Measurements from ENCODE around the gene ERF. TPM values are rescaled to one million over a fixed set of nuclear protein-coding genes. Genes with fewer than 3 reads are reported as not detected.

The ERF gene
- total and polyA plus RNA-seq, 2 of the 8 experiments (the other 6 are each of a cell fraction or from before 2014, with no cell fraction given) = 43.7 to 62.7 TPM

DNA sequence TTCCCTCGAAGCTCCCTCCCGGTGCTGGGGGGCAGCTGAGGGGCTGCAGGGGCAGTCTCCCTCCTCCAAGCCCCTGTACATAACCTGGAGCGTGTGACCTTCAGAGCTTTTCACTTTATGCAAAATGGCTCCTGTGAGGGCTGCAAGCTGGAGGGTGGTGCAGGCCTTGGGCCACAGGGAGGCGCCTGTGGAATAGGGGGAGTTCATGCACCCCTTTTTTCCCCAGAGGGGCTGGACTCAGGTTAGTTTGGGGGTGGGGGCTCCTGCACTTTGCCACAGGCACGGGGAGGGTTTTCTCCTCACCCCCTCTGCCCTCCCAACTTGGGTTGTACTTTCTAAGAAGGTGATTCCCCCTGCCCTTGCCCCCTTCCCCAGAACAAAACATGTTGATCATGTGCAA is 40.4 kb upstream of the ERF start:
- Histone ChIP-seq H2BK5ac (ENCODE audit: low read depth, low read length) (0 out of 2 replicates have a peak overlapping the region, but pooled peaks have one; percentile 6), H3K36me3 (ENCODE audit: control insufficient read depth in 2 of 4, insufficient read depth in 4 of 4, low read length in 3 of 4) (peaks cover 0 to 44% (median 27%) of the 10 kb centered on the region in 4 experiments; a peak in 6 of 8 replicates), H4K8ac (ENCODE audit: extremely low read depth, insufficient read depth, low read length) (peak overlapping the region; percentile 48; the same call in 1 of the 2 replicates), H2AFZ (ENCODE audit: low read length) (no peak overlapping the region), H2AK5ac (ENCODE audit: low read depth, low read length) (no peak overlapping the region), H3K56ac (replicated peaks; ENCODE audit: insufficient read length, low read depth, low read length) (no peak overlapping the region), H4K5ac (ENCODE audit: insufficient read length, low read depth, low read length) (no peak overlapping the region), H2BK20ac (ENCODE audit: low read length) (no peak overlapping the region), H3K23me2 (ENCODE audit: low read depth, low read length) (no peaks in the 10 kb centered on the region), H3K79me2 (ENCODE audit: control insufficient read depth in 1 of 2, insufficient read depth in 2 of 2, low read length in 2 of 2) (no peaks in the 10 kb centered on the region), H3K14ac (ENCODE audit: insufficient read length) (no peak overlapping the region), H3K4me3 (ENCODE audit: extremely low read depth in 1 of 4, insufficient read depth in 2 of 4, low read depth in 3 of 4, low read length in 4 of 4) (no peak overlapping the region), H2BK12ac (ENCODE audit: low read depth, low read length) (no peak overlapping the region; the same call in 1 of the 2 replicates), H3K9ac (replicated peaks in 1 of 4; ENCODE audit: extremely low read depth in 1 of 4, low read depth in 3 of 4, low read length in 3 of 4) (no peak overlapping the region), H3K4ac (replicated peaks; ENCODE audit: insufficient read length, low read depth, low read length) (no peak overlapping the region), H4K20me1 (replicated peaks in 1 of 2; ENCODE audit: control insufficient read depth in 1 of 2, insufficient read depth in 2 of 2, low read length in 2 of 2) (peaks cover 0 to 9% of the 10 kb centered on the region in 2 experiments), H3K27ac (ENCODE audit: low read depth, low read length) (no peak overlapping the region), H3K23ac (ENCODE audit: insufficient read length) (no peak overlapping the region), H3K27me3 (replicated peaks in 1 of 4; ENCODE audit: control insufficient read depth in 3 of 4, extremely low read depth in 1 of 4, insufficient read depth in 3 of 4, low read length in 3 of 4) (no peaks in the 10 kb centered on the region), H3K79me1 (ENCODE audit: low read depth, low read length) (0 out of 2 replicates have a peak, but pooled peaks cover 2% of the 10 kb centered on the region), H3K4me1 (replicated peaks in 1 of 4; ENCODE audit: control insufficient read depth in 3 of 4, insufficient read depth in 4 of 4, low read length in 3 of 4) (peaks cover 0 to 2% (median under 1%) of the 10 kb centered on the region in 4 experiments; a peak in 4 of 7 replicates), H3K4me2 (ENCODE audit: insufficient read depth in 1 of 2, low read depth in 2 of 2, low read length in 2 of 2) (no peak overlapping the region), H3K9me3 (ENCODE audit: insufficient read depth in 2 of 2, low read depth in 1 of 2, low read length in 1 of 2) (no peaks in the 10 kb centered on the region), H3K18ac (ENCODE audit: extremely low read depth, low read length) (no peak overlapping the region), H2BK15ac (ENCODE audit: low read length) (no peak overlapping the region; the same call in 1 of the 2 replicates), H2BK120ac (replicated peaks; ENCODE audit: low read depth, low read length) (no peak overlapping the region), H4K91ac (replicated peaks; ENCODE audit: insufficient read length, low read length) (no peak overlapping the region)
- WGBS, 2 experiments (ENCODE audit: extremely low coverage in 1 of 2, insufficient coverage in 1 of 2, insufficient read length in 1 of 2, insufficient replicate concordance in 2 of 2, low coverage in 1 of 2, low lambda C conversion rate in 2 of 2, missing lambda C conversion rate in 1 of 2) = 85% methylated on average over 5 of the region's 5 CpGs; no CpG with 5 or more reads in 1 of the 2 experiments
- TF ChIP-seq, protein P1, sequence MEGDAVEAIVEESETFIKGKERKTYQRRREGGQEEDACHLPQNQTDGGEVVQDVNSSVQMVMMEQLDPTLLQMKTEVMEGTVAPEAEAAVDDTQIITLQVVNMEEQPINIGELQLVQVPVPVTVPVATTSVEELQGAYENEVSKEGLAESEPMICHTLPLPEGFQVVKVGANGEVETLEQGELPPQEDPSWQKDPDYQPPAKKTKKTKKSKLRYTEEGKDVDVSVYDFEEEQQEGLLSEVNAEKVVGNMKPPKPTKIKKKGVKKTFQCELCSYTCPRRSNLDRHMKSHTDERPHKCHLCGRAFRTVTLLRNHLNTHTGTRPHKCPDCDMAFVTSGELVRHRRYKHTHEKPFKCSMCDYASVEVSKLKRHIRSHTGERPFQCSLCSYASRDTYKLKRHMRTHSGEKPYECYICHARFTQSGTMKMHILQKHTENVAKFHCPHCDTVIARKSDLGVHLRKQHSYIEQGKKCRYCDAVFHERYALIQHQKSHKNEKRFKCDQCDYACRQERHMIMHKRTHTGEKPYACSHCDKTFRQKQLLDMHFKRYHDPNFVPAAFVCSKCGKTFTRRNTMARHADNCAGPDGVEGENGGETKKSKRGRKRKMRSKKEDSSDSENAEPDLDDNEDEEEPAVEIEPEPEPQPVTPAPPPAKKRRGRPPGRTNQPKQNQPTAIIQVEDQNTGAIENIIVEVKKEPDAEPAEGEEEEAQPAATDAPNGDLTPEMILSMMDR (IDR thresholded peaks at IDR 0.05; ENCODE audit: control extremely low read depth in 1 of 3, insufficient read depth in 1 of 3, low read depth in 1 of 3, low read length in 3 of 3) = peak; percentile 26 to 34 (median 30)
- TF ChIP-seq RNF2 (IDR thresholded peaks at IDR 0.05; ENCODE audit: borderline replicate concordance, low read depth, low read length, missing control alignments, poor library complexity, severe bottlenecking) (no peak), YY1 (IDR thresholded peaks at IDR 0.05; ENCODE audit: low read depth, low read length) (0 out of 2 replicates have a peak, but pooled peaks have one; percentile 24), RXRA (IDR thresholded peaks at IDR 0.05; ENCODE audit: insufficient read depth, low read depth, low read length) (no peak)
- TF ChIP-seq, protein P2, sequence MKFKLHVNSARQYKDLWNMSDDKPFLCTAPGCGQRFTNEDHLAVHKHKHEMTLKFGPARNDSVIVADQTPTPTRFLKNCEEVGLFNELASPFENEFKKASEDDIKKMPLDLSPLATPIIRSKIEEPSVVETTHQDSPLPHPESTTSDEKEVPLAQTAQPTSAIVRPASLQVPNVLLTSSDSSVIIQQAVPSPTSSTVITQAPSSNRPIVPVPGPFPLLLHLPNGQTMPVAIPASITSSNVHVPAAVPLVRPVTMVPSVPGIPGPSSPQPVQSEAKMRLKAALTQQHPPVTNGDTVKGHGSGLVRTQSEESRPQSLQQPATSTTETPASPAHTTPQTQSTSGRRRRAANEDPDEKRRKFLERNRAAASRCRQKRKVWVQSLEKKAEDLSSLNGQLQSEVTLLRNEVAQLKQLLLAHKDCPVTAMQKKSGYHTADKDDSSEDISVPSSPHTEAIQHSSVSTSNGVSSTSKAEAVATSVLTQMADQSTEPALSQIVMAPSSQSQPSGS (IDR thresholded peaks at IDR 0.05; ENCODE audit: low read length) = no peak
- CTCF ChIA-PET (ENCODE audit: partially characterized antibody) = interaction anchor here (0.7 to 10.6 kb wide), 20 partner anchors 8 to 432 kb away, joined by 3 to 155 read pairs (median 6); partner anchors contain the start of genes GSK3A and ZNF526
- POLR2A ChIA-PET (ENCODE audit: partially characterized antibody) = interaction anchor here (0.5 to 4.1 kb wide), 11 partner anchors 9 to 213 kb away, joined by 3 to 20 read pairs (median 4); no protein-coding TSS in a partner anchor
- FAIRE-seq (no peak), DNase-seq (ENCODE audit: low read depth in 1 of 2, low spot score in 2 of 2) (peak in 1 of 2 experiments; percentile 52)
